Kidney epithelial cell (primary cell): ENCODE measurements around the gene STMN1. TPM values are rescaled to one million over a fixed set of nuclear protein-coding genes. Genes with fewer than 3 reads are reported as not detected.

Experiments used
- DNase-seq: peaks from one replicate; pipeline ENCODE4 v3.0.0-alpha.2; 2010; ENCODE audit warnings: low read depth
- H3K27me3 ChIP-seq: 2 replicates; pipeline ENCODE4 v1.6.0; 2011; ENCODE audit warnings: low read length; ENCODE audit not compliant: control insufficient read depth, insufficient read depth
- H3K36me3 ChIP-seq: 2 replicates; pipeline ENCODE4 v1.5.1; 2011; ENCODE audit warnings: low read length; ENCODE audit not compliant: control insufficient read depth, insufficient read depth
- H3K4me3 ChIP-seq: 2 replicates; pipeline ENCODE4 v1.5.1; 2011; ENCODE audit warnings: low read depth, mild to moderate bottlenecking, control low read depth, low read length
- CTCF ChIP-seq: IDR thresholded peaks from 2 replicates; pipeline ENCODE4 v1.5.1; 2011; ENCODE audit warnings: mild to moderate bottlenecking, moderate library complexity, low read length, control low read depth, inconsistent platforms; ENCODE audit not compliant: insufficient read depth, poor library complexity, severe bottlenecking
- total RNA-seq: library from RNA; depleted of rRNA; stranded (reverse); fragments of >200 nt; gene quantifications from 2 replicates; pipeline ENCODE4 v1.2.3, GENCODE V29; 2015

STMN1 gene
- total RNA-seq, 1 donor from 2014 or later = 207 TPM

- DNase-seq = no peak
- Histone ChIP-seq H3K4me3 (no peak overlapping the region), H3K36me3 (no peaks in the 10 kb centered on the region), H3K27me3 (no peaks in the 10 kb centered on the region)
- TF ChIP-seq CTCF = no peak
Measured at GRCh38 chr1:25873120-25873519, 33.1 kb downstream of the STMN1 start.

GRCh38 chr1:25872713-25873112, 33.5 kb downstream of the STMN1 start:
- H3K4me3 ChIP-seq = no peak overlapping the region
- TF ChIP-seq CTCF = no peak
- no peak for DNase-seq
- no peaks in the 10 kb centered on the region for H3K36me3 ChIP-seq
- no peaks in the 10 kb centered on the region for H3K27me3 ChIP-seq

- Histone ChIP-seq H3K4me3 (no peak overlapping the region), H3K27me3 (no peaks in the 10 kb centered on the region), H3K36me3 (no peaks in the 10 kb centered on the region)
- DNase-seq = no peak
- no peak for TF ChIP-seq CTCF
Measured at GRCh38 chr1:25871704-25872494, 34.3 kb downstream of the STMN1 start.

GRCh38 chr1:25871086-25871703, 35.0 kb downstream of the STMN1 start:
- DNase-seq = no peak
- H3K36me3 ChIP-seq = no peaks in the 10 kb centered on the region

GRCh38 chr1:25870614-25871013, 35.6 kb downstream of the STMN1 start:
- no peaks in the 10 kb centered on the region for H3K36me3 ChIP-seq
- H3K4me3 ChIP-seq = no peak overlapping the region
- TF ChIP-seq CTCF = no peak
- no peaks in the 10 kb centered on the region for H3K27me3 ChIP-seq
- DNase-seq = no peak

More at GRCh38 chr1:25871086-25871703, 35.0 kb downstream of the STMN1 start:
- no peak overlapping the region for H3K4me3 ChIP-seq
- H3K27me3 ChIP-seq = no peaks in the 10 kb centered on the region
- no peak for TF ChIP-seq CTCF
